CD4-positive, alpha-beta T cell treated with Interleukin-6 at 100 ng/mL for 8 hours (primary cell): ENCODE measurements around the gene TRAIP.

Experiments
- DNase-seq: peaks from one replicate; pipeline ENCODE4 v3.0.0-alpha.2; 2020; ENCODE audit warnings: mixed read lengths, low spot score

TRAIP gene

GRCh38 chr3:49876567-49876966 is 20.2 kb upstream of the TRAIP start:
- no peak for DNase-seq

- DNase-seq: no peak
These were observed 17.3 kb upstream of the TRAIP start for GRCh38 chr3:49873623-49874022.

- DNase-seq: no peak
These were observed 16.5 kb upstream of the TRAIP start for GRCh38 chr3:49872801-49873281.

GRCh38 chr3:49871531-49872153 is 15.3 kb upstream of the TRAIP start:
- no peak for DNase-seq

- DNase-seq: peak; percentile 15
These were observed 13.3 kb upstream of the TRAIP start, which contains the start of gene CAMKV for GRCh38 chr3:49869525-49870126. TSS of gene CAMKV (minus strand) at chr3:49869906. CDS start at chr3:49862388, 7,518 bp downstream.

- no peak for DNase-seq
These were observed 12.6 kb upstream of the TRAIP start for GRCh38 chr3:49868862-49869466.

GRCh38 chr3:49867871-49868321 is 11.5 kb upstream of the TRAIP start:
- DNase-seq: no peak

GRCh38 chr3:49867400-49867799 is 11.0 kb upstream of the TRAIP start:
- no peak for DNase-seq

- DNase-seq: no peak
These were observed 8.9 kb upstream of the TRAIP start for GRCh38 chr3:49865198-49865784.

- no peak for DNase-seq
These were observed 8.1 kb upstream of the TRAIP start for GRCh38 chr3:49864505-49864904.

GRCh38 chr3:49859576-49860305 is 3.4 kb upstream of the TRAIP start:
- DNase-seq: no peak

GRCh38 chr3:49855662-49856061 is 702 bp downstream of the TRAIP start:
- DNase-seq: no peak

GRCh38 chr3:49845694-49846093 is 10.7 kb downstream of the TRAIP start:
- no peak for DNase-seq

GRCh38 chr3:49844464-49845183 is 11.7 kb downstream of the TRAIP start:
- DNase-seq: no peak

GRCh38 chr3:49842843-49843517 is 13.4 kb downstream of the TRAIP start:
- DNase-seq: no peak

GRCh38 chr3:49841806-49842205 is 14.6 kb downstream of the TRAIP start:
- DNase-seq: no peak

- DNase-seq: no peak
These were observed 15.2 kb downstream of the TRAIP start for GRCh38 chr3:49841126-49841696.

- no peak for DNase-seq
These were observed 16.0 kb downstream of the TRAIP start for GRCh38 chr3:49840388-49840787.

GRCh38 chr3:49839193-49839809 is 17.1 kb downstream of the TRAIP start:
- peak; percentile 82 for DNase-seq

GRCh38 chr3:49831341-49831740 is 25.0 kb downstream of the TRAIP start:
- no peak for DNase-seq
